Panc1 (cell line): ENCODE measurements around the gene EMC8. TPM values are rescaled to one million over a fixed set of nuclear protein-coding genes. Genes with fewer than 3 reads are reported as not detected.

Experiments
- ATAC-seq: fragments of 200-7000 bp; cut with Tn5 transposase; 2 replicates; pipeline ENCODE4 v1.9.1; 2020; ENCODE audit warnings: mild to moderate bottlenecking, moderate library complexity
- BruUV-seq: library from RNA; stranded (reverse); fragments of 400-500 nt; replicated peaks from 2 replicates; lab custom pipeline; 2021; lab: Mats Ljungman, UMichigan
- CTCF ChIA-PET: fragments of 300-600 bp; sonication (Branson Sonifier 250); formaldehyde crosslinking; loops from one replicate; lab custom pipeline; 2022; ENCODE audit warnings: antibody characterized with exemption; lab: Charles Lee
- POLR2A ChIA-PET: fragments of 300-600 bp; sonication (Branson Sonifier 250); formaldehyde crosslinking; loops from one replicate; lab custom pipeline; 2022; ENCODE audit warnings: antibody characterized with exemption; lab: Charles Lee
- DNase-seq: peaks from one replicate; pipeline ENCODE4 v3.0.0-alpha.2; 2010; ENCODE audit warnings: low read depth, low spot score
- H3K27ac ChIP-seq: 2 replicates; pipeline ENCODE4 v1.5.1; 2011; ENCODE audit warnings: mild to moderate bottlenecking, low read length, inconsistent platforms
- H3K27me3 ChIP-seq: fragments of 200-500 bp; sonication (Bioruptor generic); 2 replicates; pipeline ENCODE4 v1.6.0; 2014; ENCODE audit warnings: low read length, inconsistent platforms; ENCODE audit not compliant: control insufficient read depth, insufficient read depth
- H3K36me3 ChIP-seq: fragments of 200-500 bp; sonication (Bioruptor generic); 2 replicates; pipeline ENCODE4 v1.5.1; 2014; ENCODE audit warnings: inconsistent platforms, mild to moderate bottlenecking, low read length, moderate library complexity; ENCODE audit not compliant: control insufficient read depth, insufficient read depth
- H3K4me1 ChIP-seq: 2 replicates; pipeline ENCODE4 v1.5.1; 2011; ENCODE audit warnings: inconsistent platforms, mild to moderate bottlenecking, low read length, moderate library complexity; ENCODE audit not compliant: control insufficient read depth, insufficient read depth
- H3K4me3 ChIP-seq, 2 experiments: 2 replicates each; pipeline ENCODE4 v1.5.1; 2011 to 2012; ENCODE audit warnings: low read depth in 2 of 2, low read length in 2 of 2, mild to moderate bottlenecking in 2 of 2, inconsistent platforms in 1 of 2, moderate library complexity in 1 of 2
- H3K9me3 ChIP-seq: fragments of 200-500 bp; sonication (Bioruptor generic); 2 replicates; pipeline ENCODE4 v1.5.1; 2014; ENCODE audit warnings: low read depth, mild to moderate bottlenecking, inconsistent platforms, low read length, moderate library complexity; ENCODE audit not compliant: control insufficient read depth, insufficient read depth
- CTCF ChIP-seq: fragments of 450-650 bp; IDR thresholded peaks from 2 replicates; pipeline ENCODE4 v1.5.1; 2017; ENCODE audit warnings: mild to moderate bottlenecking
- POLR2AphosphoS5 ChIP-seq: IDR thresholded peaks from 2 replicates; pipeline ENCODE4 v1.6.1; 2012; ENCODE audit warnings: mild to moderate bottlenecking, low read depth, low read length, moderate library complexity
- SIN3A ChIP-seq: IDR thresholded peaks from 2 replicates; pipeline ENCODE4 v1.6.1; 2012; ENCODE audit warnings: low read depth, mild to moderate bottlenecking, low read length, moderate library complexity, borderline replicate concordance; ENCODE audit not compliant: insufficient read depth
- TCF7L2 ChIP-seq: IDR thresholded peaks from 2 replicates; pipeline ENCODE4 v1.6.1; 2011; ENCODE audit warnings: mild to moderate bottlenecking, low read depth, low read length, inconsistent platforms
- in situ Hi-C: cut with HindIII; loops from 2 replicates; pipeline ENCODE4 v1.10.0; 2016; ENCODE audit warnings: low sequenced_read_pairs, low pct_unique_long_range_greater_than_20kb
- intact Hi-C: fragments of 100-400 bp; cut with micrococcal nuclease; formaldehyde crosslinking; loops from one replicate; pipeline ENCODE4 v1.10.0; 2022; ENCODE audit not compliant: unreplicated experiment
- total RNA-seq: library from RNA; stranded (reverse); gene quantifications from one replicate; pipeline ENCODE4 v1.2.1, GENCODE V29; 2021; ENCODE audit not compliant: unreplicated experiment
- TF ChIP-seq, protein P1 (sequence below), 2 experiments: IDR thresholded peaks; 2 replicates each; pipeline ENCODE4 v1.6.1; 2011 to 2012; ENCODE audit warnings: low read depth in 2 of 2, control low read depth in 1 of 2, low read length in 1 of 2, mild to moderate bottlenecking in 1 of 2, moderate library complexity in 1 of 2; ENCODE audit not compliant: insufficient read depth in 1 of 2

The EMC8 gene
- total RNA-seq, 1 experiment from 2014 or later, result 39.1 TPM

- in situ Hi-C loops (no loop called here), intact Hi-C loops (no loop called here)
- TF ChIP-seq SIN3A (no peak), POLR2AphosphoS5 (no peak), CTCF (no peak), TCF7L2 (no peak)
- TF ChIP-seq, protein P1, sequence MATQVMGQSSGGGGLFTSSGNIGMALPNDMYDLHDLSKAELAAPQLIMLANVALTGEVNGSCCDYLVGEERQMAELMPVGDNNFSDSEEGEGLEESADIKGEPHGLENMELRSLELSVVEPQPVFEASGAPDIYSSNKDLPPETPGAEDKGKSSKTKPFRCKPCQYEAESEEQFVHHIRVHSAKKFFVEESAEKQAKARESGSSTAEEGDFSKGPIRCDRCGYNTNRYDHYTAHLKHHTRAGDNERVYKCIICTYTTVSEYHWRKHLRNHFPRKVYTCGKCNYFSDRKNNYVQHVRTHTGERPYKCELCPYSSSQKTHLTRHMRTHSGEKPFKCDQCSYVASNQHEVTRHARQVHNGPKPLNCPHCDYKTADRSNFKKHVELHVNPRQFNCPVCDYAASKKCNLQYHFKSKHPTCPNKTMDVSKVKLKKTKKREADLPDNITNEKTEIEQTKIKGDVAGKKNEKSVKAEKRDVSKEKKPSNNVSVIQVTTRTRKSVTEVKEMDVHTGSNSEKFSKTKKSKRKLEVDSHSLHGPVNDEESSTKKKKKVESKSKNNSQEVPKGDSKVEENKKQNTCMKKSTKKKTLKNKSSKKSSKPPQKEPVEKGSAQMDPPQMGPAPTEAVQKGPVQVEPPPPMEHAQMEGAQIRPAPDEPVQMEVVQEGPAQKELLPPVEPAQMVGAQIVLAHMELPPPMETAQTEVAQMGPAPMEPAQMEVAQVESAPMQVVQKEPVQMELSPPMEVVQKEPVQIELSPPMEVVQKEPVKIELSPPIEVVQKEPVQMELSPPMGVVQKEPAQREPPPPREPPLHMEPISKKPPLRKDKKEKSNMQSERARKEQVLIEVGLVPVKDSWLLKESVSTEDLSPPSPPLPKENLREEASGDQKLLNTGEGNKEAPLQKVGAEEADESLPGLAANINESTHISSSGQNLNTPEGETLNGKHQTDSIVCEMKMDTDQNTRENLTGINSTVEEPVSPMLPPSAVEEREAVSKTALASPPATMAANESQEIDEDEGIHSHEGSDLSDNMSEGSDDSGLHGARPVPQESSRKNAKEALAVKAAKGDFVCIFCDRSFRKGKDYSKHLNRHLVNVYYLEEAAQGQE (IDR thresholded peaks at IDR 0.05; ENCODE audit: insufficient read depth in 1 of 2, low read depth in 2 of 2, low read length in 1 of 2), result no peak
- BruUV-seq, result no TSS peak
- Histone ChIP-seq H3K27me3 (no peaks in the 10 kb centered on the region), H3K4me3 (no peak overlapping the region), H3K36me3 (peaks cover 7% of the 10 kb centered on the region), H3K4me1 (no peaks in the 10 kb centered on the region), H3K9me3 (no peaks in the 10 kb centered on the region), H3K27ac (no peak overlapping the region)
- ATAC-seq (no peak), DNase-seq (no peak)
- POLR2A ChIA-PET, result no interaction called here
- CTCF ChIA-PET, result no interaction called here
Observed at GRCh38 chr16:85794696-85795095, 4.6 kb downstream of the EMC8 start.

DNA sequence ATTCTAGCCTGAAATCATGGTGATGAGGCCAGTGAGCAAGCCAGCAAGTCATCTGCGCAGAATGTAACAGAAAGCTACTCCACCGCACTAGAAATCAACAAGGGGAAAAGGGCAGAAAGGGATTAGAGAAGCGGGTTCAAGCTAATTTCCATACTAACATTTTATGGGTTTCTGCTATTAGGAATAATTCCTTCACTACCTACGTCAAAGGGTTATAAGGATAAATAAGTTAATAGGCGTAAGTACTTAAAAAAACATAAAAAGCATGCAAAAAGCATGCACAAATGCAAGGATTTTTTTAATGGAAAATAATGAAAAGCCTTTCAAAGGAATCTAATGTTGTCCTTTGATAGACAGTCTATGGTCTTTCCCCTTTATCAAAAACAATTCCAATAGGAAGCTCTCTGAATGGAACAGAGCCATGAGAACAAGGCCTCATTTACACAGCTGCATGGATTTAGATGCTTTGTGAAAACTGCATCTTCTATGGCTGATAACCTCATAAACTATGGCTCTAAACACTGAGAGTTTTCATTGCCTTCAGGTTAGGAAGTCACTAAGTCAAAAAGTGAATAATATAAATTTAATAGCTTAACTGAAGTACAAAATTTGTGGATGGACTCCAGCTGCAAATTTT is 5.6 kb downstream of the EMC8 start:
- CTCF ChIA-PET, result interaction anchor here (0.6 kb wide), 1 partner anchor 14 kb away, joined by 4 read pairs; no protein-coding TSS in a partner anchor
- POLR2A ChIA-PET, result no interaction called here
- no peak overlapping the region for H3K4me3 ChIP-seq
- ATAC-seq, result no peak
- no peak overlapping the region for H3K27ac ChIP-seq
- no peaks in the 10 kb centered on the region for H3K27me3 ChIP-seq
- BruUV-seq, result no TSS peak
- intact Hi-C loops (no loop called here), in situ Hi-C loops (no loop called here)
- DNase-seq, result no peak
- H3K4me1 ChIP-seq, result no peaks in the 10 kb centered on the region
- TF ChIP-seq CTCF (no peak), POLR2AphosphoS5 (no peak), TCF7L2 (no peak), SIN3A (no peak)
- TF ChIP-seq, protein P1 (IDR thresholded peaks at IDR 0.05; ENCODE audit: insufficient read depth in 1 of 2, low read depth in 2 of 2, low read length in 1 of 2), result no peak
- H3K9me3 ChIP-seq, result no peaks in the 10 kb centered on the region
- peaks cover 3% of the 10 kb centered on the region for H3K36me3 ChIP-seq
